HepG2 (cell line): Measurements from ENCODE around the gene TRPM1. TPM values are rescaled to one million over a fixed set of nuclear protein-coding genes. Genes with fewer than 3 reads are reported as not detected.

Experiments used
- ATAC-seq: fragments of 200-7000 bp; cut with Tn5 transposase; 3 replicates; pipeline ENCODE4 v1.9.1; 2020; ENCODE audit warnings: mild to moderate bottlenecking, moderate library complexity
- BruUV-seq: library from RNA; stranded (reverse); fragments of 400-500 nt; replicated peaks from 2 replicates; lab custom pipeline; 2021; lab: Mats Ljungman, UMichigan
- CTCF ChIA-PET: fragments of 300-600 bp; formaldehyde crosslinking; extraction: SDS; loops from one replicate; lab custom pipeline; 2021; ENCODE audit warnings: low total read pairs, inconsistent platforms, low intra/inter-chr PET ratio; lab: Yijun Ruan, JAX
- POLR2A ChIA-PET: fragments of 350-600 bp; sonication (Branson Sonifier 250); formaldehyde crosslinking; loops from one replicate; lab custom pipeline; 2020; ENCODE audit warnings: antibody characterized with exemption, inconsistent platforms; lab: Yijun Ruan, JAX
- DNase-seq: peaks from one replicate; pipeline ENCODE4 v3.0.0-alpha.2; 2015; ENCODE audit warnings: low spot score
- FAIRE-seq: peaks from 3 replicates; lab custom pipeline; 2011; peaks lifted over from hg19 to GRCh38; lab: Jason Lieb, UNC
- H2AFZ ChIP-seq: one replicate; pipeline ENCODE4 v1.6.1; 2011; ENCODE audit warnings: low read length, inconsistent platforms
- H3K27ac ChIP-seq: fragments of 300-600 bp; 3 replicates; pipeline ENCODE4 v1.8.0; 2011; ENCODE audit warnings: mixed run types, mild to moderate bottlenecking, mixed read lengths, low read length, inconsistent platforms; ENCODE audit not compliant: insufficient read depth; ENCODE audit errors: extremely low read length
- H3K27me3 ChIP-seq, 2 experiments: fragments of 200-600 bp in 1 of 2; 2 replicates in 1 of 2; 3 replicates in 1 of 2; pipeline versions ENCODE4 v1.6.0 to v1.8.0; 2011; ENCODE audit warnings: low read length in 2 of 2, mild to moderate bottlenecking in 2 of 2, moderate library complexity in 2 of 2, inconsistent platforms in 1 of 2; ENCODE audit not compliant: insufficient read depth in 2 of 2, control insufficient read depth in 1 of 2
- H3K36me3 ChIP-seq, 2 experiments: fragments of 200-600 bp in 1 of 2; replicated peaks in 1 of 2; 2 replicates in 1 of 2; 3 replicates in 1 of 2; pipeline versions ENCODE4 v1.5.1 to v1.8.0; 2011; ENCODE audit warnings: low read length in 2 of 2, inconsistent platforms in 1 of 2; ENCODE audit not compliant: insufficient read depth in 2 of 2, control insufficient read depth in 1 of 2
- H3K4me1 ChIP-seq: 2 replicates; pipeline ENCODE4 v1.5.1; 2012; ENCODE audit warnings: low read length, inconsistent platforms; ENCODE audit not compliant: insufficient read depth
- H3K4me2 ChIP-seq: 2 replicates; pipeline ENCODE4 v1.6.0; 2011; ENCODE audit warnings: low read depth, low read length, inconsistent platforms
- H3K4me3 ChIP-seq, 3 experiments: fragments of 200-600 bp in 1 of 3; sonication (generic), shearing (Covaris generic) in 1 of 3; replicated peaks in 1 of 3; 2 replicates each; pipeline ENCODE4 v1.5.1; 2011 to 2016; ENCODE audit warnings: low read length in 3 of 3, inconsistent platforms in 2 of 3, low read depth in 2 of 3, mild to moderate bottlenecking in 2 of 3, control low read depth in 1 of 3, mixed read lengths in 1 of 3; ENCODE audit not compliant: insufficient read depth in 1 of 3
- H3K79me2 ChIP-seq: one replicate; pipeline ENCODE4 v1.6.1; 2011; ENCODE audit warnings: low read length, inconsistent platforms; ENCODE audit not compliant: insufficient read depth
- H3K9ac ChIP-seq: 2 replicates; pipeline ENCODE4 v1.6.0; 2011; ENCODE audit warnings: mild to moderate bottlenecking, low read depth, low read length, inconsistent platforms; ENCODE audit not compliant: insufficient read depth
- H3K9me3 ChIP-seq: 2 replicates; pipeline ENCODE4 v1.5.1; 2012; ENCODE audit warnings: mild to moderate bottlenecking, low read length
- H4K20me1 ChIP-seq: 2 replicates; pipeline ENCODE4 v1.6.0; 2011; ENCODE audit warnings: inconsistent platforms, mild to moderate bottlenecking, low read length, moderate library complexity; ENCODE audit not compliant: insufficient read depth
- CSRNP2 ChIP-seq: sonication (generic); formaldehyde crosslinking; conservative IDR thresholded peaks from 2 replicates; pipeline ENCODE4 v1.8.0; 2022; ENCODE audit warnings: low read depth, missing genetic modification reagents
- EP300 ChIP-seq, 3 experiments: sonication (generic) in 1 of 3; formaldehyde crosslinking in 1 of 3; IDR thresholded peaks; 2 replicates each; pipeline versions ENCODE4 v1.5.1 to v1.6.1; 2011 to 2020; ENCODE audit warnings: low read depth in 2 of 3, low read length in 2 of 3, borderline replicate concordance in 1 of 3, improper control_type of control experiment in 1 of 3, mild to moderate bottlenecking in 1 of 3, missing genetic modification reagents in 1 of 3, moderate library complexity in 1 of 3
- IKZF1 ChIP-seq: fragments of 450-650 bp; IDR thresholded peaks from 2 replicates; pipeline ENCODE4 v1.7.1; 2016
- IKZF4 ChIP-seq: sonication (generic); formaldehyde crosslinking; IDR thresholded peaks from 2 replicates; pipeline ENCODE4 v1.5.1; 2020; ENCODE audit warnings: borderline replicate concordance, mild to moderate bottlenecking, low read depth, missing genetic modification reagents; ENCODE audit errors: not compliant biosample characterization
- MTF1 ChIP-seq: sonication (generic); formaldehyde crosslinking; IDR thresholded peaks from 2 replicates; pipeline ENCODE4 v1.5.0; 2020; ENCODE audit warnings: missing genetic modification reagents
- RAD21 ChIP-seq: fragments of 450-650 bp; formaldehyde crosslinking; IDR thresholded peaks from 2 replicates; pipeline ENCODE4 v1.5.0; 2020; ENCODE audit warnings: mild to moderate bottlenecking
- ZNF326 ChIP-seq: sonication (generic); formaldehyde crosslinking; IDR thresholded peaks from 2 replicates; pipeline ENCODE4 v1.4.0; 2020; ENCODE audit warnings: missing genetic modification reagents, borderline replicate concordance
- ZNF589 ChIP-seq: sonication (generic); formaldehyde crosslinking; conservative IDR thresholded peaks from 2 replicates; pipeline ENCODE4 v1.8.0; 2022; ENCODE audit warnings: mild to moderate bottlenecking, moderate library complexity, missing genetic modification reagents
- ZNF83 ChIP-seq: sonication (generic); formaldehyde crosslinking; IDR thresholded peaks from 2 replicates; pipeline ENCODE4 v1.4.0; 2020; ENCODE audit warnings: missing genetic modification reagents, mild to moderate bottlenecking, borderline replicate concordance
- WGBS: methylation state at CpG from one replicate; pipeline ENCODE4 v1.1.6; 2017; ENCODE audit warnings: low lambda C conversion rate; 5-methylcytosine and 5-hydroxymethylcytosine counted together
- in situ Hi-C: cut with HindIII; loops from 2 replicates; pipeline ENCODE4 v1.10.0; 2017; ENCODE audit warnings: low pct_unique_long_range_greater_than_20kb; ENCODE audit not compliant: extremely low pct_ligation_motif_present
- intact Hi-C: fragments of 100-400 bp; cut with micrococcal nuclease; formaldehyde crosslinking; loops from one replicate; pipeline ENCODE4 v1.10.0; 2022; ENCODE audit not compliant: unreplicated experiment
- polyA plus RNA-seq, 8 experiments: library from polyadenylated mRNA; depleted of rRNA in 3 of 8; stranded (reverse) in 7 of 8; unstranded in 1 of 8; fragments of >200 nt; fragmentation: Illumina TruSeq in 4 of 8; extraction: Trizol in 4 of 8; gene quantifications; 2 replicates each; pipeline versions ENCODE4 v1.2.1 to v1.2.3, GENCODE V29; 2011 to 2016; ENCODE audit warnings: low read depth in 4 of 8, missing spikeins in 1 of 8, mixed read lengths in 1 of 8; ENCODE audit not compliant: insufficient read depth in 1 of 8
- total RNA-seq, 5 experiments: library from RNA; depleted of rRNA; stranded (reverse); fragments of >200 nt; fragmentation: Illumina TruSeq; extraction: Trizol; gene quantifications; 2 replicates each; pipeline ENCODE4 v1.2.3, GENCODE V29; 2016; ENCODE audit warnings: low read depth in 1 of 5

The TRPM1 gene
- total and polyA plus RNA-seq, 2 of the 13 experiments (the other 11 are each of a cell fraction or from before 2014, with no cell fraction given), result not detected

- ATAC-seq (no peak), FAIRE-seq (no peak)
- intact Hi-C loops, result loop anchor here (10.0 kb wide), 1 partner anchor 58 kb away; no protein-coding TSS in a partner anchor
These were observed 35.2 kb upstream of the TRPM1 start for GRCh38 chr15:31136607-31137328.

More at GRCh38 chr15:31136607-31137328, 35.2 kb upstream of the TRPM1 start:
- Histone ChIP-seq H3K4me1 (peaks cover 13% of the 10 kb centered on the region), H3K4me3 (no peak overlapping the region), H3K9ac (no peak overlapping the region), H3K27ac (no peak overlapping the region), H3K27me3 (0 out of 5 replicates have a peak, but pooled peaks cover 0 to 1% of the 10 kb centered on the region in 2 experiments), H3K36me3 (no peaks in the 10 kb centered on the region), H3K9me3 (no peaks in the 10 kb centered on the region), H4K20me1 (no peaks in the 10 kb centered on the region), H3K4me2 (peak overlapping the region; percentile 32; the same call in 1 of the 2 replicates), H2AFZ (no peak overlapping the region), H3K79me2 (no peaks in the 10 kb centered on the region)
- 54% methylated on average over 6 of the region's 6 CpGs for WGBS
- CTCF ChIA-PET, result no interaction called here
- TF ChIP-seq IKZF1, result no peak
- no peak for TF ChIP-seq ZNF83 (CRISPR knock-in tag)
- TF ChIP-seq MTF1, result no peak
- no peak for TF ChIP-seq ZNF589 (CRISPR knock-in tag)
- TF ChIP-seq CSRNP2, result no peak
- TF ChIP-seq EP300 (IDR thresholded peaks at IDR 0.05; ENCODE audit: low read depth in 2 of 2, low read length in 2 of 2), result no peak
- TF ChIP-seq EP300 (CRISPR knock-in tag; IDR thresholded peaks at IDR 0.05; ENCODE audit: borderline replicate concordance), result no peak
- TF ChIP-seq RAD21, result no peak
- no peak for TF ChIP-seq IKZF4 (CRISPR knock-in tag)
- TF ChIP-seq ZNF326 (CRISPR knock-in tag), result no peak
- POLR2A ChIA-PET, result no interaction called here
- DNase-seq, result no peak
- in situ Hi-C loops, result loop anchor here (25.0 kb wide), 1 partner anchor 149 kb away; the partner anchor contains the start of gene MTMR10
- BruUV-seq, result no TSS peak
